Mucosa of descending colon (tissue), 3 donors: ENCODE data around the gene SH3PXD2A. TPM values are rescaled to one million over a fixed set of nuclear protein-coding genes. Genes with fewer than 3 reads are reported as not detected.

Source experiments
- ATAC-seq: fragments of 200-7000 bp; cut with Tn5 transposase; one replicate; pipeline ENCODE4 v1.9.1; 2020; ENCODE audit warnings: mild to moderate bottlenecking, moderate library complexity
- DNase-seq, 3 donors: peaks; one replicate each; pipeline ENCODE4 v3.0.0-alpha.2; 2020
- H3K36me3 ChIP-seq: fragments of 200-600 bp; one replicate; pipeline ENCODE4 v1.8.0; 2021; ENCODE audit warnings: low read depth, mild to moderate bottlenecking
- H3K4me1 ChIP-seq: fragments of 200-600 bp; one replicate; pipeline ENCODE4 v1.8.0; 2021; ENCODE audit warnings: low read depth, mild to moderate bottlenecking
- H3K4me3 ChIP-seq: fragments of 200-600 bp; one replicate; pipeline ENCODE4 v1.8.0; 2021; ENCODE audit warnings: mild to moderate bottlenecking
- H3K9me3 ChIP-seq: fragments of 200-600 bp; one replicate; pipeline ENCODE4 v1.8.0; 2021; ENCODE audit warnings: mild to moderate bottlenecking
- intact Hi-C, 2 donors: fragments of 100-400 bp; cut with DNase I in 1 of 2; cut with micrococcal nuclease in 1 of 2; formaldehyde crosslinking; loops; one replicate each; pipeline versions ENCODE4 v1.11.0 to v1.11.1; 2022; cut with DNase I, micrococcal nuclease
- total RNA-seq, 3 donors: library from RNA; stranded (reverse); fragmentation: NEBNext Ultra II Directional in 2 of 3; extraction: Animal tissue kit (Norgen Biotek cat#: 25700) in 2 of 3; gene quantifications; one replicate each; pipeline versions ENCODE4 v1.2.1 to v1.2.4, GENCODE V29; 2021 to 2023
- TF ChIP-seq, protein P1 (sequence below): fragments of 200-600 bp; IDR thresholded peaks from one replicate; pipeline ENCODE4 v1.8.0; 2022; ENCODE audit warnings: antibody characterized with exemption, mild to moderate bottlenecking
- donor health status: DM: no; HTN: no; CAD: no; lungs with moderate emphysema.
- donor health status: DM: no; HTN: no; CAD: no.
- donor health status: DM: no; HTN: yes; CAD: no.

Gene SH3PXD2A
- total RNA-seq, 3 donors from 2014 or later = 46.1 to 91.4 (median 60.6) TPM

DNA sequence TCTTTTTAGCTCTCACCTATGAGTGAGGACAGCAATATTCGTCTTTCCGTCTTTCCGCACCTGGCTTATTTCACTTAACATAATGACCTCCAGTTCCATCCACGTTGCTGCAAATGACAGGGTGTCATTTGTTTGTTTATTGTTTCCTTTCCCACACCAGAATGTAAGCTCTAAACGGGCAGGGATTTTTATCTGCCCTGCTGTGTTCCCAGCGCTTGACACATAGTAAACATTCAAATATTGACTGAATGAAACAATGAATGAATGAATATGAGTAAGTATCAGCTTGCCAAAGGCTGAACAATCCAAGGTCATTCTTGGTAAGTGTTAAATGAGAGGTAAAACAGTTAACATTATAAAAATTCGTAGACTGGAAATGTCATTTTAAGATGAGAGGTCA is 12.8 kb downstream of the SH3PXD2A start:
- Histone ChIP-seq H3K36me3 (no peaks in the 10 kb centered on the region), H3K9me3 (no peaks in the 10 kb centered on the region), H3K4me3 (no peak overlapping the region), H3K4me1 (peaks cover 76% of the 10 kb centered on the region)
- TF ChIP-seq, protein P1, sequence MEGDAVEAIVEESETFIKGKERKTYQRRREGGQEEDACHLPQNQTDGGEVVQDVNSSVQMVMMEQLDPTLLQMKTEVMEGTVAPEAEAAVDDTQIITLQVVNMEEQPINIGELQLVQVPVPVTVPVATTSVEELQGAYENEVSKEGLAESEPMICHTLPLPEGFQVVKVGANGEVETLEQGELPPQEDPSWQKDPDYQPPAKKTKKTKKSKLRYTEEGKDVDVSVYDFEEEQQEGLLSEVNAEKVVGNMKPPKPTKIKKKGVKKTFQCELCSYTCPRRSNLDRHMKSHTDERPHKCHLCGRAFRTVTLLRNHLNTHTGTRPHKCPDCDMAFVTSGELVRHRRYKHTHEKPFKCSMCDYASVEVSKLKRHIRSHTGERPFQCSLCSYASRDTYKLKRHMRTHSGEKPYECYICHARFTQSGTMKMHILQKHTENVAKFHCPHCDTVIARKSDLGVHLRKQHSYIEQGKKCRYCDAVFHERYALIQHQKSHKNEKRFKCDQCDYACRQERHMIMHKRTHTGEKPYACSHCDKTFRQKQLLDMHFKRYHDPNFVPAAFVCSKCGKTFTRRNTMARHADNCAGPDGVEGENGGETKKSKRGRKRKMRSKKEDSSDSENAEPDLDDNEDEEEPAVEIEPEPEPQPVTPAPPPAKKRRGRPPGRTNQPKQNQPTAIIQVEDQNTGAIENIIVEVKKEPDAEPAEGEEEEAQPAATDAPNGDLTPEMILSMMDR = no peak
- DNase-seq (no peak), ATAC-seq (peak; percentile 49)
- intact Hi-C loops = no loop called here

DNA sequence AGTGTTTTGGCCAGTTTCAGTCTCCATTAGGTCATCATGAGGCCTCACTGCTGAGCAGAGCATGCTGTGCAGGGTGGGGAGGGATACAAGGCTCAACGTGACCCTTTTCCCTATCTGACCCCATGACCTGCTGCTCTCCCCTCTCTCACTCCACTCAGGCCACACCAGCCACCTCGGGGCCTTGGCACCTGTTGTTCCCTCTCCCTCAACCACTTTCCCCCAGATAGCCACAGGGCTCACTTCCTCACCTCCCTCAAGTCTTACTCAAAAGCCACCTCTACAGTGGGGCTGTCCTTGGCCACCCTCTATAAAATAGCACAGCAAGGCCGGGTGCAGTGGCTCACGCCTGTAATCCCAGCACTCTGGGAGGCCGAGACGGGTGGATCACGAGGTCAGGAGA is 13.9 kb downstream of the SH3PXD2A start:
- no peak overlapping the region for H3K4me3 ChIP-seq
- TF ChIP-seq, protein P1 = no peak
- H3K4me1 ChIP-seq = peaks cover 79% of the 10 kb centered on the region
- no peaks in the 10 kb centered on the region for H3K9me3 ChIP-seq
- H3K36me3 ChIP-seq = no peaks in the 10 kb centered on the region
- ATAC-seq (no peak), DNase-seq (no peak)
- intact Hi-C loops = no loop called here

DNA sequence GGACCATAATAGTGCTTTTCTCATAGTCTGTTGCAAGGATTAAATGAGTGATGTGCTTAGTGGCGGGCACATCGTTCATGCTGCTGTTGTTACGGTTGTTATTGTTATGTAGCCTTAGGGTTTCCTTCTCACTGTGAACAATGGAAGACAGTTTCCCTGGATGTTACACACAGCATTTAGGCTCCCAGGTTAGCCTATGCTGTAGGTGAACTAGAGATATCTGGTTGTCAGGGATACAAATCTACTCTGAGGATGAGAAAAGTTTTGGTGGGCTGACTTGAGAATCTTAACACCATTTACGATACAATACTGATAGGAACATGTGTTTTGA is 14.7 kb downstream of the SH3PXD2A start:
- TF ChIP-seq, protein P1 = no peak
- intact Hi-C loops = no loop called here
- no peak overlapping the region for H3K4me3 ChIP-seq
- H3K4me1 ChIP-seq = peaks cover 77% of the 10 kb centered on the region
- no peak for DNase-seq
- H3K36me3 ChIP-seq = no peaks in the 10 kb centered on the region
- ATAC-seq = no peak
- H3K9me3 ChIP-seq = no peaks in the 10 kb centered on the region

DNA sequence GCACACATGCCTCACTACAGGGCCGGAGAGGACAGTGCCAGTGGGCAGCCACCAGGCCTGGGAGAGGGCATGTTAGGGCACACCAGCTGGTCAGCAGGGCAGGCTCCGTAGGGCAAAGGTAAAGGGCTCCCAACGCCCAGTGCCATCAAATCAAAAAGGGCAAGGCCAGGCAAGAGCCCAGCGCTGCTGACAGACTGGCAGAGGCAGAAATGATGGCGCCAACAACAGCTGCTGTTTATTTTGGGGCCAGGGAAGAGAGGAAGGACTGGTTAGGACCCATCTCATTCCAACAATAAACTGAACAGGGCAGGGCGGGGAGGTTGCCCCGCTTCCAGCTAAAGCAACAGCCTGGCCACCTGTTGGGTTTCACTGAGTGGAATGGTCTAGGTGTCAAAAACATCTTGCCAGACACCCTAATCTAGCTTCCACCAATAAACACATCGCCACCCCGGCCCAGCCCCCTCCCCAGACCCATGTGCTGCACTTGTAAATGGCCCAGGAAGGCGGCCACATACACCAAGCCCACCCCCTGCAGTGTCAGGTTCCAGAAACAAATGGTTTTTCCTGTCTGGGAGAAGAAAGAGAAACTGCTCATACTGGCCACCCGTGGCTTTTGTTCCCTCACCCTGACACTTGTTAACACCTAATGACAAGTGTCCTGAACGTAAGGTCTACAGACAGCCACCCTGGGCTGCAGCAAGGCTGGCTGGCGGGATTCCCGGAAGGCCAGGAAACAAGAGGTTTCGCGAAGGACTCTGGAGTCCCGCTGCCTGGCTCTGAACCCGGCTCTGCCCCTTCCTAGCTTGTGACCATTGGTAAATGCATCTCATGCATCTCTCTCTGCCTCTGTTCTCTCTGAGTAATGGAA is 15.3 kb downstream of the SH3PXD2A start:
- TF ChIP-seq, protein P1 = no peak
- Histone ChIP-seq H3K9me3 (no peaks in the 10 kb centered on the region), H3K36me3 (no peaks in the 10 kb centered on the region), H3K4me1 (peaks cover 78% of the 10 kb centered on the region), H3K4me3 (no peak overlapping the region)
- intact Hi-C loops = no loop called here
- DNase-seq = peak; percentile 68 to 72 (median 68)
- ATAC-seq = peak; percentile 59

GRCh38 chr10:103839519-103839871 is 15.9 kb downstream of the SH3PXD2A start:
- no peak for DNase-seq
- Histone ChIP-seq H3K4me3 (no peak overlapping the region), H3K36me3 (no peaks in the 10 kb centered on the region), H3K4me1 (peaks cover 80% of the 10 kb centered on the region), H3K9me3 (no peaks in the 10 kb centered on the region)
- TF ChIP-seq, protein P1 = no peak
- no peak for ATAC-seq
- intact Hi-C loops = no loop called here
